ENCODE data around the gene CYP39A1.
"Not testable (repeated sequence)": the region's sequence is repeated elsewhere in the genome, so short reads cannot be mapped to it uniquely, and the experiment has no call there.

Gene CYP39A1

GRCh38 chr6:46674410-46674809 lies 21.8 kb upstream of the CYP39A1 start:
- H3K4me1 Mint-ChIP-seq, result no peaks in the 10 kb centered on the region
- no peaks in the 10 kb centered on the region for H3K36me3 Mint-ChIP-seq (ENCODE audit: insufficient read depth)
- no peak for DNase-seq (ENCODE audit: low spot score in 2 of 2)
- ATAC-seq (replicated peaks; ENCODE audit: extremely low read depth, poor library complexity, severe bottlenecking), result no peak
- H3K27ac Mint-ChIP-seq (ENCODE audit: low read depth), result no peak overlapping the region
- H3K4me3 Mint-ChIP-seq, result no peak overlapping the region
- no peaks in the 10 kb centered on the region for H3K9me3 Mint-ChIP-seq
- H3K27me3 Mint-ChIP-seq, result peaks cover 16% of the 10 kb centered on the region

- no peaks in the 10 kb centered on the region for H3K36me3 Mint-ChIP-seq (ENCODE audit: insufficient read depth)
- no peaks in the 10 kb centered on the region for H3K4me1 Mint-ChIP-seq
- H3K27me3 Mint-ChIP-seq, result peaks cover 12% of the 10 kb centered on the region
- ATAC-seq (replicated peaks; ENCODE audit: extremely low read depth, poor library complexity, severe bottlenecking) (no peak), DNase-seq (ENCODE audit: low spot score in 2 of 2) (no peak)
- no peak overlapping the region for H3K27ac Mint-ChIP-seq (ENCODE audit: low read depth)
- no peaks in the 10 kb centered on the region for H3K9me3 Mint-ChIP-seq
- no peak overlapping the region for H3K4me3 Mint-ChIP-seq
Observed at GRCh38 chr6:46667377-46667776, 14.8 kb upstream of the CYP39A1 start.

- ATAC-seq (replicated peaks; ENCODE audit: extremely low read depth, poor library complexity, severe bottlenecking) (no peak), DNase-seq (ENCODE audit: low spot score in 2 of 2) (no peak)
- peaks cover 14% of the 10 kb centered on the region for H3K27me3 Mint-ChIP-seq
- H3K4me1 Mint-ChIP-seq, result no peaks in the 10 kb centered on the region
- H3K4me3 Mint-ChIP-seq, result no peak overlapping the region
- no peaks in the 10 kb centered on the region for H3K9me3 Mint-ChIP-seq
- no peak overlapping the region for H3K27ac Mint-ChIP-seq (ENCODE audit: low read depth)
- H3K36me3 Mint-ChIP-seq (ENCODE audit: insufficient read depth), result no peaks in the 10 kb centered on the region
Observed at GRCh38 chr6:46661483-46661882, 8.9 kb upstream of the CYP39A1 start.

- H3K27me3 Mint-ChIP-seq, result peaks cover 51% of the 10 kb centered on the region
- no peak for ATAC-seq (replicated peaks; ENCODE audit: extremely low read depth, poor library complexity, severe bottlenecking)
- no peak overlapping the region for H3K4me3 Mint-ChIP-seq
- no peaks in the 10 kb centered on the region for H3K9me3 Mint-ChIP-seq
- H3K4me1 Mint-ChIP-seq, result peaks cover 9% of the 10 kb centered on the region
- DNase-seq (ENCODE audit: low spot score in 2 of 2), result no peak
- peaks cover 2% of the 10 kb centered on the region for H3K36me3 Mint-ChIP-seq (ENCODE audit: insufficient read depth)
- no peak overlapping the region for H3K27ac Mint-ChIP-seq (ENCODE audit: low read depth)
Observed at GRCh38 chr6:46657642-46658041, 5.0 kb upstream of the CYP39A1 start.

GRCh38 chr6:46655803-46656202 lies 3.2 kb upstream of the CYP39A1 start:
- no peak overlapping the region for H3K27ac Mint-ChIP-seq (ENCODE audit: low read depth)
- peaks cover 65% of the 10 kb centered on the region for H3K27me3 Mint-ChIP-seq
- ATAC-seq (replicated peaks; ENCODE audit: extremely low read depth, poor library complexity, severe bottlenecking) (no peak), DNase-seq (ENCODE audit: low spot score in 2 of 2) (no peak)
- no peaks in the 10 kb centered on the region for H3K9me3 Mint-ChIP-seq
- H3K4me3 Mint-ChIP-seq, result no peak overlapping the region
- peaks cover 13% of the 10 kb centered on the region for H3K4me1 Mint-ChIP-seq
- H3K36me3 Mint-ChIP-seq (ENCODE audit: insufficient read depth), result peaks cover 5% of the 10 kb centered on the region

- Mint-ChIP-seq H3K4me3 (peak overlapping the region; percentile 82), H3K9me3 (no peaks in the 10 kb centered on the region), H3K4me1 (peaks cover 13% of the 10 kb centered on the region), H3K36me3 (ENCODE audit: insufficient read depth) (peaks cover 5% of the 10 kb centered on the region), H3K27me3 (peaks cover 78% of the 10 kb centered on the region), H3K27ac (ENCODE audit: low read depth) (no peak overlapping the region)
- DNase-seq (ENCODE audit: low spot score in 2 of 2) (no peak), ATAC-seq (replicated peaks; ENCODE audit: extremely low read depth, poor library complexity, severe bottlenecking) (no peak)
Observed at GRCh38 chr6:46653439-46654195, 999 bp upstream of the CYP39A1 start.

- Mint-ChIP-seq H3K4me1 (peaks cover 13% of the 10 kb centered on the region), H3K27me3 (peaks cover 71% of the 10 kb centered on the region), H3K4me3 (peak overlapping the region; percentile 82), H3K36me3 (ENCODE audit: insufficient read depth) (peaks cover 5% of the 10 kb centered on the region), H3K9me3 (no peaks in the 10 kb centered on the region), H3K27ac (ENCODE audit: low read depth) (no peak overlapping the region)
- no peak for ATAC-seq (replicated peaks; ENCODE audit: extremely low read depth, poor library complexity, severe bottlenecking)
- no peak for DNase-seq (ENCODE audit: low spot score in 2 of 2)
Observed at GRCh38 chr6:46652232-46652602, 401 bp downstream of the CYP39A1 start.

- H3K9me3 Mint-ChIP-seq, result no peaks in the 10 kb centered on the region
- peaks cover 13% of the 10 kb centered on the region for H3K4me1 Mint-ChIP-seq
- DNase-seq (ENCODE audit: low spot score in 2 of 2) (no peak), ATAC-seq (replicated peaks; ENCODE audit: extremely low read depth, poor library complexity, severe bottlenecking) (no peak)
- no peak overlapping the region for H3K27ac Mint-ChIP-seq (ENCODE audit: low read depth)
- peaks cover 75% of the 10 kb centered on the region for H3K27me3 Mint-ChIP-seq
- H3K36me3 Mint-ChIP-seq (ENCODE audit: insufficient read depth), result peaks cover 5% of the 10 kb centered on the region
- H3K4me3 Mint-ChIP-seq, result peak overlapping the region; percentile 82
Observed at GRCh38 chr6:46651816-46652215, 802 bp downstream of the CYP39A1 start.

- peaks cover 75% of the 10 kb centered on the region for H3K27me3 Mint-ChIP-seq
- DNase-seq (ENCODE audit: low spot score in 2 of 2) (no peak), ATAC-seq (replicated peaks; ENCODE audit: extremely low read depth, poor library complexity, severe bottlenecking) (no peak)
- no peak overlapping the region for H3K4me3 Mint-ChIP-seq
- no peak overlapping the region for H3K27ac Mint-ChIP-seq (ENCODE audit: low read depth)
- no peaks in the 10 kb centered on the region for H3K9me3 Mint-ChIP-seq
- peaks cover 13% of the 10 kb centered on the region for H3K4me1 Mint-ChIP-seq
- peaks cover 5% of the 10 kb centered on the region for H3K36me3 Mint-ChIP-seq (ENCODE audit: insufficient read depth)
Observed at GRCh38 chr6:46651006-46651405, 1.6 kb downstream of the CYP39A1 start.

- no peak for DNase-seq (ENCODE audit: low spot score in 2 of 2)
- Mint-ChIP-seq H3K27me3 (peaks cover 55% of the 10 kb centered on the region), H3K4me1 (peaks cover 13% of the 10 kb centered on the region), H3K4me3 (no peak overlapping the region), H3K9me3 (no peaks in the 10 kb centered on the region), H3K27ac (ENCODE audit: low read depth) (no peak overlapping the region), H3K36me3 (ENCODE audit: insufficient read depth) (peaks cover 5% of the 10 kb centered on the region)
- ATAC-seq (replicated peaks; ENCODE audit: extremely low read depth, poor library complexity, severe bottlenecking), result no peak
Observed at GRCh38 chr6:46648869-46649492, 3.6 kb downstream of the CYP39A1 start.

GRCh38 chr6:46648108-46648507 lies 4.5 kb downstream of the CYP39A1 start:
- not testable (repeated sequence) for H3K36me3 Mint-ChIP-seq (ENCODE audit: insufficient read depth); H3K4me3 Mint-ChIP-seq; DNase-seq (ENCODE audit: low spot score in 2 of 2); H3K27ac Mint-ChIP-seq (ENCODE audit: low read depth); H3K9me3 Mint-ChIP-seq; ATAC-seq (replicated peaks; ENCODE audit: extremely low read depth, poor library complexity, severe bottlenecking); H3K4me1 Mint-ChIP-seq
- peaks cover 49% of the 10 kb centered on the region for H3K27me3 Mint-ChIP-seq

- Mint-ChIP-seq H3K36me3 (ENCODE audit: insufficient read depth) (no peaks in the 10 kb centered on the region), H3K4me3 (no peak overlapping the region), H3K4me1 (no peaks in the 10 kb centered on the region), H3K27ac (ENCODE audit: low read depth) (no peak overlapping the region), H3K9me3 (no peaks in the 10 kb centered on the region), H3K27me3 (peaks cover 48% of the 10 kb centered on the region)
- no peak for ATAC-seq (replicated peaks; ENCODE audit: extremely low read depth, poor library complexity, severe bottlenecking)
- no peak for DNase-seq (ENCODE audit: low spot score in 2 of 2)
Observed at GRCh38 chr6:46645265-46645664, 7.4 kb downstream of the CYP39A1 start.

Data from central memory CD8-positive, alpha-beta T cell (primary cell).